Measurements from ENCODE around the gene COX19.

The COX19 gene

GRCh38 chr7:922334-923107 lies 52.8 kb downstream of the COX19 start:
- no peak for DNase-seq

- DNase-seq = no peak
Measured at GRCh38 chr7:921581-922333, 53.6 kb downstream of the COX19 start.

GRCh38 chr7:921071-921461 lies 54.3 kb downstream of the COX19 start:
- no peak for DNase-seq

GRCh38 chr7:920351-921070 lies 54.8 kb downstream of the COX19 start:
- no peak for DNase-seq

GRCh38 chr7:919924-920341 lies 55.4 kb downstream of the COX19 start:
- no peak for DNase-seq

GRCh38 chr7:919114-919442 lies 56.3 kb downstream of the COX19 start:
- no peak for DNase-seq

- DNase-seq = no peak
Measured at GRCh38 chr7:918441-919113, 56.8 kb downstream of the COX19 start.

- DNase-seq = no peak
Measured at GRCh38 chr7:918118-918425, 57.3 kb downstream of the COX19 start.

GRCh38 chr7:917255-918117 lies 57.9 kb downstream of the COX19 start:
- DNase-seq = no peak

- DNase-seq = peak; percentile 52
Measured at GRCh38 chr7:916291-916941, 58.9 kb downstream of the COX19 start.

Measured in NCI-H1092 treated with DMSO at 0.1 percent for 48 hours (cell line).